HFF-Myc (cell line): ENCODE measurements around the gene CACFD1.
"Not testable (repeated sequence)": the region's sequence is repeated elsewhere in the genome, so short reads cannot be mapped to it uniquely, and the experiment has no call there.

Experiments used
- DNase-seq: peaks from one replicate; pipeline ENCODE4 v3.0.0-alpha.2; 2011; ENCODE audit warnings: low read depth; ENCODE audit errors: extremely low read depth
- H3K4me3 ChIP-seq: replicated peaks from 2 replicates; pipeline ENCODE4 v1.5.1; 2011; ENCODE audit warnings: low read depth, mild to moderate bottlenecking, control low read depth, low read length
- TF ChIP-seq, protein P1 (sequence below): IDR thresholded peaks from 2 replicates; pipeline ENCODE4 v1.5.1; 2012; ENCODE audit warnings: mild to moderate bottlenecking, low read depth, low read length, control low read depth; ENCODE audit errors: missing control alignments

Gene CACFD1

DNA sequence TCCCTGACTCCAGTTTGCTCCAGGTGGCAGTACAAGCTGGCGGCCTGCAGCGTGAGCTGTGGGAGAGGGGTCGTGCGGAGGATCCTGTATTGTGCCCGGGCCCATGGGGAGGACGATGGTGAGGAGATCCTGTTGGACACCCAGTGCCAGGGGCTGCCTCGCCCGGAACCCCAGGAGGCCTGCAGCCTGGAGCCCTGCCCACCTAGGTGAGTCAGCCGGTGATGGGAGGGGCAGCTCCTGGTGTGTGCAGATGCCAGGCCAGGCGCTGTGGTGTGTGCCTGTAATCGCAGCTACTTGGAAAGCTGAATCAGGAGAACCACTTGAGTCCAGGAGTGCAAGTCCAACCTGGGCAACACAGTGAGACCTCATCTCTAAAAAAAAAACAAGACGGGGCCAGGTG, 10.0 kb upstream of the CACFD1 start:
- no peak for DNase-seq
- TF ChIP-seq, protein P1, sequence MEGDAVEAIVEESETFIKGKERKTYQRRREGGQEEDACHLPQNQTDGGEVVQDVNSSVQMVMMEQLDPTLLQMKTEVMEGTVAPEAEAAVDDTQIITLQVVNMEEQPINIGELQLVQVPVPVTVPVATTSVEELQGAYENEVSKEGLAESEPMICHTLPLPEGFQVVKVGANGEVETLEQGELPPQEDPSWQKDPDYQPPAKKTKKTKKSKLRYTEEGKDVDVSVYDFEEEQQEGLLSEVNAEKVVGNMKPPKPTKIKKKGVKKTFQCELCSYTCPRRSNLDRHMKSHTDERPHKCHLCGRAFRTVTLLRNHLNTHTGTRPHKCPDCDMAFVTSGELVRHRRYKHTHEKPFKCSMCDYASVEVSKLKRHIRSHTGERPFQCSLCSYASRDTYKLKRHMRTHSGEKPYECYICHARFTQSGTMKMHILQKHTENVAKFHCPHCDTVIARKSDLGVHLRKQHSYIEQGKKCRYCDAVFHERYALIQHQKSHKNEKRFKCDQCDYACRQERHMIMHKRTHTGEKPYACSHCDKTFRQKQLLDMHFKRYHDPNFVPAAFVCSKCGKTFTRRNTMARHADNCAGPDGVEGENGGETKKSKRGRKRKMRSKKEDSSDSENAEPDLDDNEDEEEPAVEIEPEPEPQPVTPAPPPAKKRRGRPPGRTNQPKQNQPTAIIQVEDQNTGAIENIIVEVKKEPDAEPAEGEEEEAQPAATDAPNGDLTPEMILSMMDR, result no peak
- H3K4me3 ChIP-seq, result no peak overlapping the region

DNA sequence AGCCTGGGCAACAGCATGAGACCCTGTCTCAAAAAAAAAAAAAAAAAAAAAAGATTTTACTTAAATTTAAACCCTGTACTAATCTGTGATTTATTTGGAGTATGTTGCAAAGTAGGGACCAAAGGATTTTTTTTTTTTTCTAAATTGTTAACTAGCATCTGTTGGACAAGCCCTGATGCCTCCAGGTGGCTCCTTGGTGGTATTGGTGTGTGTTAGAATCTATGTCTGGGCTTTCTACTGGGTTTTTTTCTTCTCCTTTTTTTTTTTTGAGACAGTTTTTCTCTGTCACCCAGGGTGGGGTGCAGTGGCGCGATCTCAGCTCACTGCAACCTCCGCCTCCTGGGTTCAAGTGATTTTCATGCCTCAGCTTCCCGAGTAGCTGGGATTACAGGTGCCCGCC, 7.9 kb upstream of the CACFD1 start:
- not testable (repeated sequence) for DNase-seq, H3K4me3 ChIP-seq

DNA sequence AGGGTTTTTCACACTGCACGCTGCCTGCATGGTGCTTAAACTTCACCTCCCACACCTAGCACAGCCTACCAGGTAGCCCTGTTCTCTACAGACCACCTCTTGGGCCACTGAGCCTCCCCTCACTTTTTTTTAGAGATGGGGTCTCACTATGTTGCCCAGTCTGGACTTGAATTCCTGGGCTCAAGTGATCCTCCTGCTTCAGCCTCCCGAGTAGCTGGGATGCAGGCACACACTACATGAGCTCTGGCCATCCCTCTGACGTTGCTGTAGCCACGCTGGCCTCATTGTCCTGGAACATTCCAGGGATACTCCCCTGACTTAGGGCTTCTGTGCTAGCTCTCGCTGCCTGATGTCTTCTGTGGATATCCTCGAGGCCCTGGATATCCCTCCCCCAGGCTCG, 7.2 kb upstream of the CACFD1 start:
- no peak overlapping the region for H3K4me3 ChIP-seq
- TF ChIP-seq, protein P1, result no peak

DNA sequence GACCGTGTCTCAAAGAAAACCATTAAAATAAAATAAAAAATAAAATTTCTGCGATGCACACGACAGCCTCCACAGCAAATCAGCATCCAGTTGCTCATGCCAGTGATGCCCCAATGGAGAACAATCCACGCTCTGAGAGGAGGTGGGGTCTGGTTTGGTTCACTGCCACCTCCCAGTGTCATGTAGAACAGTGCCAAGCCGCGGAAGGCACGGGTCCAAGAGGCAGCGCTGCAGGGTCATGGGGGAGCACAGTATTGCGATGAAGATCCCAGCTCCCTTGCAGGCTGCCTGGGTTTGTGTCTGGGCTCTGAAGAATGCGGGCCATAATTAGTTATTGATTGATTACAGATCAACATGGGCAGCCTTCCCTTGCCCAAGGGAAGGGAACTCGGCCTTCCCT, 6.1 kb upstream of the CACFD1 start:
- DNase-seq, result no peak
- no peak overlapping the region for H3K4me3 ChIP-seq
- TF ChIP-seq, protein P1, result no peak

More for the DNA sequence above, 7.2 kb upstream of the CACFD1 start:
- no peak for DNase-seq

DNA sequence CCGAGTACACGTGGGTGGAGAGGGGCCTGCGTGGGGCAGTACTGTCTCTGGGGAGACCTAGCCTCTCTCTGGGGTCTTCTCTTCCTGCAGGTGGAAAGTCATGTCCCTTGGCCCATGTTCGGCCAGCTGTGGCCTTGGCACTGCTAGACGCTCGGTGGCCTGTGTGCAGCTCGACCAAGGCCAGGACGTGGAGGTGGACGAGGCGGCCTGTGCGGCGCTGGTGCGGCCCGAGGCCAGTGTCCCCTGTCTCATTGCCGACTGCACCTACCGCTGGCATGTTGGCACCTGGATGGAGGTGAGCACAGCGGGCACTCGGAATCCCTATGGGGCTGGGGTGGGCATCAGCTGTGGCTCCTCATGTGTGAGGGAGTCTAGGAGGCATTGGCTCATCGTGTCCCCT, 5.5 kb upstream of the CACFD1 start:
- TF ChIP-seq, protein P1, result no peak
- DNase-seq, result no peak
- H3K4me3 ChIP-seq, result no peak overlapping the region

DNA sequence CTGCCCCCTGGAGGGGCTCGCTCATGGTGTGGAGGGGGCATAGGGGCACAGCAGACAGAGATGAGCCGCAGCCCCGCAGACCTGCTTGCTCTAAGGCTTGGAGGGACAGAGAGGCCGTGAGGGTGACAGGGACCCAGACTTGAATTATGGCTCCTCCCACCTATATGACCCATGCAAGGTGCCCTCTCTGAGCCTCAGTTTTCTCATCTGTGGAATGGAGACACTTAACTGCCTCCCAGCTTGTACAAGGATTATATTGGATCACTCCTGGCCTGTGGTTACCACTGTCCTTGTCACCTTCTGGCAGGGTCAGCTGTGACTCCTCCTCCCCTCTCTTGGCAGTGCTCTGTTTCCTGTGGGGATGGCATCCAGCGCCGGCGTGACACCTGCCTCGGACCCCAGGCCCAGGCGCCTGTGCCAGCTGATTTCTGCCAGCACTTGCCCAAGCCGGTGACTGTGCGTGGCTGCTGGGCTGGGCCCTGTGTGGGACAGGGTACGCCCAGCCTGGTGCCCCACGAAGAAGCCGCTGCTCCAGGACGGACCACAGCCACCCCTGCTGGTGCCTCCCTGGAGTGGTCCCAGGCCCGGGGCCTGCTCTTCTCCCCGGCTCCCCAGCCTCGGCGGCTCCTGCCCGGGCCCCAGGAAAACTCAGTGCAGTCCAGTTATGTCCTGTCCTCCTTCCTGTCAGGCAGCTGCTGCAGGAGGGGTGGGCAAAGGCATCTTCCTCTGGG, 4.7 kb upstream of the CACFD1 start:
- no peak overlapping the region for H3K4me3 ChIP-seq

DNA sequence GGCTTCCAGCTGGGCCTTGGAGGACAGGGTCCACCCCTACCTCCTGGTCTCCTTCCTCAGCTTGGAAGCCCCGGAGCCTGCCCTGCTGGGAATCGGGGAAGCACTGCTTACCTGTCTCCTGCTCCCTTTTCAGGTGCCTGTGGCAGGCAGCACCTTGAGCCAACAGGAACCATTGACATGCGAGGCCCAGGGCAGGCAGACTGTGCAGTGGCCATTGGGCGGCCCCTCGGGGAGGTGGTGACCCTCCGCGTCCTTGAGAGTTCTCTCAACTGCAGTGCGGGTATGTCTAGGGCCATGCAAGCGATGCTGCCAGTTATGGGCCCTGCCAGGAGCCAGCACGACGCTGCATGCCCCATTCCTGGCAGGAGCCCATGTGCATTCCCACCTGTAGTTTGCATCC, 3.8 kb upstream of the CACFD1 start:
- TF ChIP-seq, protein P1, result no peak
- no peak overlapping the region for H3K4me3 ChIP-seq
- DNase-seq, result no peak

More for the DNA sequence above, 4.7 kb upstream of the CACFD1 start:
- TF ChIP-seq, protein P1, result no peak
- DNase-seq, result no peak
